ENCODE results near the gene WNT5A. TPM values are rescaled to one million over a fixed set of nuclear protein-coding genes. Genes with fewer than 3 reads are reported as not detected.

Gene WNT5A
- total RNA-seq, 1 donor from 2014 or later: 45.8 TPM

GRCh38 chr3:55512571-55513343 is 25.7 kb upstream of the WNT5A start:
- Histone ChIP-seq H3K9ac (ENCODE audit: low read length) (no peak overlapping the region), H3K79me2 (ENCODE audit: insufficient read depth, low read length) (no peaks in the 10 kb centered on the region), H3K9me3 (ENCODE audit: insufficient read depth, low read depth, low read length) (no peaks in the 10 kb centered on the region), H3K4me2 (ENCODE audit: low read length) (peak overlapping the region; percentile 83), H4K20me1 (ENCODE audit: insufficient read depth, low read length) (no peaks in the 10 kb centered on the region), H3K4me1 (ENCODE audit: insufficient read depth, low read length) (peaks cover 17% of the 10 kb centered on the region), H3K36me3 (ENCODE audit: insufficient read depth, low read length) (no peaks in the 10 kb centered on the region), H3K27ac (ENCODE audit: low read depth, low read length) (peak overlapping the region; percentile 33), H2AFZ (ENCODE audit: low read depth, low read length) (no peak overlapping the region), H3K4me3 (ENCODE audit: insufficient read depth, low read depth, low read length) (no peak overlapping the region), H3K27me3 (ENCODE audit: insufficient read depth, low read length) (no peaks in the 10 kb centered on the region)
- Mint-ChIP-seq H3K4me3 (ENCODE audit: unreplicated experiment) (no peak overlapping the region), H3K9me3 (ENCODE audit: unreplicated experiment) (no peaks in the 10 kb centered on the region), H3K36me3 (ENCODE audit: low read depth, unreplicated experiment) (no peaks in the 10 kb centered on the region), H3K27ac (ENCODE audit: unreplicated experiment) (no peak overlapping the region), H3K27me3 (ENCODE audit: low read depth, unreplicated experiment) (peaks cover 4% of the 10 kb centered on the region), H3K4me1 (ENCODE audit: low read depth, unreplicated experiment) (peaks cover 16% of the 10 kb centered on the region)
- TF ChIP-seq EZH2 (IDR thresholded peaks at IDR 0.05; ENCODE audit: insufficient read depth, low read length) (no peak), CTCF (IDR thresholded peaks at IDR 0.05; ENCODE audit: insufficient read depth, low read depth, low read length) (no peak)
- DNase-seq (ENCODE audit: low read depth): no peak
- no peak for FAIRE-seq

- peaks cover 16% of the 10 kb centered on the region for H3K4me1 Mint-ChIP-seq (ENCODE audit: low read depth, unreplicated experiment)
- H3K4me3 Mint-ChIP-seq (ENCODE audit: unreplicated experiment): no peak overlapping the region
- no peak overlapping the region for H3K27ac Mint-ChIP-seq (ENCODE audit: unreplicated experiment)
- FAIRE-seq (peak; percentile 73), DNase-seq (ENCODE audit: low read depth) (peak; percentile 87)
- Histone ChIP-seq H4K20me1 (ENCODE audit: insufficient read depth, low read length) (no peaks in the 10 kb centered on the region), H3K9me3 (ENCODE audit: insufficient read depth, low read depth, low read length) (no peaks in the 10 kb centered on the region), H3K27ac (ENCODE audit: low read depth, low read length) (peak overlapping the region; percentile 37), H2AFZ (ENCODE audit: low read depth, low read length) (no peak overlapping the region), H3K4me1 (ENCODE audit: insufficient read depth, low read length) (peaks cover 17% of the 10 kb centered on the region), H3K79me2 (ENCODE audit: insufficient read depth, low read length) (no peaks in the 10 kb centered on the region), H3K36me3 (ENCODE audit: insufficient read depth, low read length) (no peaks in the 10 kb centered on the region), H3K4me3 (ENCODE audit: insufficient read depth, low read depth, low read length) (peak overlapping the region; percentile 23), H3K9ac (ENCODE audit: low read length) (no peak overlapping the region), H3K27me3 (ENCODE audit: insufficient read depth, low read length) (no peaks in the 10 kb centered on the region), H3K4me2 (ENCODE audit: low read length) (peak overlapping the region; percentile 83)
- no peaks in the 10 kb centered on the region for H3K9me3 Mint-ChIP-seq (ENCODE audit: unreplicated experiment)
- TF ChIP-seq CTCF (IDR thresholded peaks at IDR 0.05; ENCODE audit: insufficient read depth, low read depth, low read length) (no peak), EZH2 (IDR thresholded peaks at IDR 0.05; ENCODE audit: insufficient read depth, low read length) (no peak)
- no peaks in the 10 kb centered on the region for H3K36me3 Mint-ChIP-seq (ENCODE audit: low read depth, unreplicated experiment)
- peaks cover 5% of the 10 kb centered on the region for H3K27me3 Mint-ChIP-seq (ENCODE audit: low read depth, unreplicated experiment)
These were observed 24.9 kb upstream of the WNT5A start for GRCh38 chr3:55511895-55512570.

All from astrocyte (in vitro differentiated cells and primary cell).